ENCODE data around the gene GPER1. TPM values are rescaled to one million over a fixed set of nuclear protein-coding genes. Genes with fewer than 3 reads are reported as not detected.

Gene GPER1
- total RNA-seq, 1 experiment from 2014 or later: 2.9 TPM

GRCh38 chr7:1095621-1096155 lies 7.8 kb downstream of the GPER1 start:
- ChIA-PET POLR2A (interaction anchor here (0.6 kb wide), 1 partner anchor 665 kb away, joined by 4 read pairs; no protein-coding TSS in a partner anchor), CTCF (no interaction called here)
- Histone ChIP-seq H3K4me3 (ENCODE audit: low read depth in 2 of 2, low read length in 2 of 2) (no peak overlapping the region), H3K36me3 (ENCODE audit: control insufficient read depth, insufficient read depth, low read length) (no peaks in the 10 kb centered on the region), H3K27ac (ENCODE audit: low read length) (no peak overlapping the region), H3K9me3 (ENCODE audit: control insufficient read depth, insufficient read depth, low read depth, low read length) (no peaks in the 10 kb centered on the region), H3K27me3 (ENCODE audit: control insufficient read depth, insufficient read depth, low read length) (no peaks in the 10 kb centered on the region), H3K4me1 (ENCODE audit: control insufficient read depth, insufficient read depth, low read length) (peaks cover 4% of the 10 kb centered on the region; the same call in 1 of the 2 replicates)
- no TSS peak for BruUV-seq (replicated peaks)
- DNase-seq (ENCODE audit: low read depth, low spot score): no peak
- in situ Hi-C loops (cut with HindIII; ENCODE audit: low pct_unique_long_range_greater_than_20kb, low sequenced_read_pairs): no loop called here
- no peak for TF ChIP-seq SIN3A (IDR thresholded peaks at IDR 0.05; ENCODE audit: borderline replicate concordance, insufficient read depth, low read depth, low read length)
- no peak for TF ChIP-seq CTCF (IDR thresholded peaks at IDR 0.05)
- TF ChIP-seq TCF7L2 (IDR thresholded peaks at IDR 0.05; ENCODE audit: low read depth, low read length): no peak
- TF ChIP-seq POLR2AphosphoS5 (IDR thresholded peaks at IDR 0.05; ENCODE audit: low read depth, low read length): no peak
- no peak for TF ChIP-seq REST (IDR thresholded peaks at IDR 0.05; ENCODE audit: insufficient read depth in 1 of 2, low read depth in 2 of 2, low read length in 1 of 2)
- intact Hi-C loops (cut with micrococcal nuclease; ENCODE audit: unreplicated experiment): no loop called here
- no peak for ATAC-seq

GRCh38 chr7:1096156-1097119 lies 8.5 kb downstream of the GPER1 start:
- POLR2A ChIA-PET: no interaction called here
- Histone ChIP-seq H3K9me3 (ENCODE audit: control insufficient read depth, insufficient read depth, low read depth, low read length) (no peaks in the 10 kb centered on the region), H3K4me1 (ENCODE audit: control insufficient read depth, insufficient read depth, low read length) (peaks cover 4% of the 10 kb centered on the region; the same call in 1 of the 2 replicates), H3K36me3 (ENCODE audit: control insufficient read depth, insufficient read depth, low read length) (no peaks in the 10 kb centered on the region), H3K27ac (ENCODE audit: low read length) (no peak overlapping the region), H3K4me3 (ENCODE audit: low read depth in 2 of 2, low read length in 2 of 2) (no peak overlapping the region), H3K27me3 (ENCODE audit: control insufficient read depth, insufficient read depth, low read length) (no peaks in the 10 kb centered on the region)
- CTCF ChIA-PET: no interaction called here
- in situ Hi-C loops (cut with HindIII; ENCODE audit: low pct_unique_long_range_greater_than_20kb, low sequenced_read_pairs): no loop called here
- no peak for ATAC-seq
- intact Hi-C loops (cut with micrococcal nuclease; ENCODE audit: unreplicated experiment): no loop called here
- no TSS peak for BruUV-seq (replicated peaks)
- TF ChIP-seq CTCF (IDR thresholded peaks at IDR 0.05): no peak
- TF ChIP-seq REST (IDR thresholded peaks at IDR 0.05; ENCODE audit: insufficient read depth in 1 of 2, low read depth in 2 of 2, low read length in 1 of 2): no peak
- no peak for TF ChIP-seq TCF7L2 (IDR thresholded peaks at IDR 0.05; ENCODE audit: low read depth, low read length)
- no peak for TF ChIP-seq SIN3A (IDR thresholded peaks at IDR 0.05; ENCODE audit: borderline replicate concordance, insufficient read depth, low read depth, low read length)
- TF ChIP-seq POLR2AphosphoS5 (IDR thresholded peaks at IDR 0.05; ENCODE audit: low read depth, low read length): no peak
- DNase-seq (ENCODE audit: low read depth, low spot score): no peak

All from Panc1 (cell line).